Measurements from ENCODE around the gene STX17.

DNA sequence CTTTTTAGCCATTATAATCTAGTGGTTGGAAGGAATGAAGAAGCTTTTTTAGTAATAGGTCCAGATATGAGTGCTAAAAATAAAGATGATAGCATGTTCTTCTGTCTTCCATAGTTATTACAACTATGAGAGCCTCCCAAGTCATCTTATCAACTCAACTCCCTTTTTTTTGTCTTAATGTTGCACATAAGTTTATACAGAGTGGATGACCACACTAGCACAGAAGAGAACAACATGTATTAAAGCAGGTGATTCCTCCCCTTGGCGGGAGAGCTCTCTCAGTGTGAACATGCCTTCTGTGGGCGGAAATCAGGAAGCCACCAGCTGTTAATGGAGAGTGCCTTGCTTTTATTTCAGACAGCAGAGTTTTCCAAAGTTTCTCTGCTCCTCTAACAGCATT lies 40.1 kb upstream of the STX17 start:
- no peak for TF ChIP-seq SPI1 (IDR thresholded peaks at IDR 0.05; ENCODE audit: borderline replicate concordance, low read depth)
- TF ChIP-seq POLR2AphosphoS5 (IDR thresholded peaks at IDR 0.05; ENCODE audit: low read depth): no peak
- TF ChIP-seq, protein P1, sequence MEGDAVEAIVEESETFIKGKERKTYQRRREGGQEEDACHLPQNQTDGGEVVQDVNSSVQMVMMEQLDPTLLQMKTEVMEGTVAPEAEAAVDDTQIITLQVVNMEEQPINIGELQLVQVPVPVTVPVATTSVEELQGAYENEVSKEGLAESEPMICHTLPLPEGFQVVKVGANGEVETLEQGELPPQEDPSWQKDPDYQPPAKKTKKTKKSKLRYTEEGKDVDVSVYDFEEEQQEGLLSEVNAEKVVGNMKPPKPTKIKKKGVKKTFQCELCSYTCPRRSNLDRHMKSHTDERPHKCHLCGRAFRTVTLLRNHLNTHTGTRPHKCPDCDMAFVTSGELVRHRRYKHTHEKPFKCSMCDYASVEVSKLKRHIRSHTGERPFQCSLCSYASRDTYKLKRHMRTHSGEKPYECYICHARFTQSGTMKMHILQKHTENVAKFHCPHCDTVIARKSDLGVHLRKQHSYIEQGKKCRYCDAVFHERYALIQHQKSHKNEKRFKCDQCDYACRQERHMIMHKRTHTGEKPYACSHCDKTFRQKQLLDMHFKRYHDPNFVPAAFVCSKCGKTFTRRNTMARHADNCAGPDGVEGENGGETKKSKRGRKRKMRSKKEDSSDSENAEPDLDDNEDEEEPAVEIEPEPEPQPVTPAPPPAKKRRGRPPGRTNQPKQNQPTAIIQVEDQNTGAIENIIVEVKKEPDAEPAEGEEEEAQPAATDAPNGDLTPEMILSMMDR (IDR thresholded peaks at IDR 0.05; ENCODE audit: insufficient read depth, low read length): no peak
- TF ChIP-seq, protein P2, sequence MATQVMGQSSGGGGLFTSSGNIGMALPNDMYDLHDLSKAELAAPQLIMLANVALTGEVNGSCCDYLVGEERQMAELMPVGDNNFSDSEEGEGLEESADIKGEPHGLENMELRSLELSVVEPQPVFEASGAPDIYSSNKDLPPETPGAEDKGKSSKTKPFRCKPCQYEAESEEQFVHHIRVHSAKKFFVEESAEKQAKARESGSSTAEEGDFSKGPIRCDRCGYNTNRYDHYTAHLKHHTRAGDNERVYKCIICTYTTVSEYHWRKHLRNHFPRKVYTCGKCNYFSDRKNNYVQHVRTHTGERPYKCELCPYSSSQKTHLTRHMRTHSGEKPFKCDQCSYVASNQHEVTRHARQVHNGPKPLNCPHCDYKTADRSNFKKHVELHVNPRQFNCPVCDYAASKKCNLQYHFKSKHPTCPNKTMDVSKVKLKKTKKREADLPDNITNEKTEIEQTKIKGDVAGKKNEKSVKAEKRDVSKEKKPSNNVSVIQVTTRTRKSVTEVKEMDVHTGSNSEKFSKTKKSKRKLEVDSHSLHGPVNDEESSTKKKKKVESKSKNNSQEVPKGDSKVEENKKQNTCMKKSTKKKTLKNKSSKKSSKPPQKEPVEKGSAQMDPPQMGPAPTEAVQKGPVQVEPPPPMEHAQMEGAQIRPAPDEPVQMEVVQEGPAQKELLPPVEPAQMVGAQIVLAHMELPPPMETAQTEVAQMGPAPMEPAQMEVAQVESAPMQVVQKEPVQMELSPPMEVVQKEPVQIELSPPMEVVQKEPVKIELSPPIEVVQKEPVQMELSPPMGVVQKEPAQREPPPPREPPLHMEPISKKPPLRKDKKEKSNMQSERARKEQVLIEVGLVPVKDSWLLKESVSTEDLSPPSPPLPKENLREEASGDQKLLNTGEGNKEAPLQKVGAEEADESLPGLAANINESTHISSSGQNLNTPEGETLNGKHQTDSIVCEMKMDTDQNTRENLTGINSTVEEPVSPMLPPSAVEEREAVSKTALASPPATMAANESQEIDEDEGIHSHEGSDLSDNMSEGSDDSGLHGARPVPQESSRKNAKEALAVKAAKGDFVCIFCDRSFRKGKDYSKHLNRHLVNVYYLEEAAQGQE (IDR thresholded peaks at IDR 0.05; ENCODE audit: insufficient replicate concordance, low read depth): no peak
- TF ChIP-seq GABPA (IDR thresholded peaks at IDR 0.05; ENCODE audit: low read depth): no peak
